NB4 (cell line): Measurements from ENCODE around the gene MMRN2.

Experiments used
- DNase-seq: peaks from one replicate; pipeline ENCODE4 v3.0.0; 2010; ENCODE audit warnings: low read depth
- H3K4me3 ChIP-seq: one replicate; pipeline ENCODE4 v1.5.1; 2011; ENCODE audit warnings: mild to moderate bottlenecking, low read depth, low read length, moderate library complexity
- MAX ChIP-seq: IDR thresholded peaks from 2 replicates; pipeline ENCODE4 v1.6.1; 2011; ENCODE audit warnings: low read depth, low read length
- POLR2A ChIP-seq: IDR thresholded peaks from 2 replicates; pipeline ENCODE4 v1.6.1; 2011; ENCODE audit warnings: mild to moderate bottlenecking; ENCODE audit not compliant: insufficient read length; ENCODE audit errors: extremely low read depth

Gene MMRN2

GRCh38 chr10:86888585-86889381, 68.6 kb downstream of the MMRN2 start:
- TF ChIP-seq POLR2A (no peak), MAX (peak; percentile 34; the same call in 1 of the 2 replicates)
- peak; percentile 93 for DNase-seq
- H3K4me3 ChIP-seq = peak overlapping the region; percentile 9
